AG04449 (cell line): ENCODE data around the gene FAM209B.

Experiments
- CTCF ChIA-PET: fragments of 350-600 bp; formaldehyde crosslinking; extraction: SDS; loops from one replicate; lab custom pipeline; 2021; ENCODE audit warnings: antibody characterized with exemption; lab: Yijun Ruan, JAX
- POLR2A ChIA-PET: fragments of 400-600, 350-600 bp; formaldehyde crosslinking; extraction: SDS; loops from one replicate; lab custom pipeline; 2020; ENCODE audit warnings: antibody characterized with exemption, inconsistent platforms; lab: Yijun Ruan, JAX
- DNase-seq: peaks from one replicate; pipeline ENCODE4 v3.0.0-alpha.2; 2010; ENCODE audit warnings: low read depth, low spot score
- H3K4me3 ChIP-seq: 2 replicates; pipeline ENCODE4 v1.5.1; 2011; ENCODE audit warnings: low read depth, mild to moderate bottlenecking, control low read depth, low read length
- TF ChIP-seq, protein P1 (sequence below): IDR thresholded peaks from one replicate; pipeline ENCODE4 v1.5.1; 2011; ENCODE audit warnings: mild to moderate bottlenecking, moderate library complexity, low read length, control low read depth, inconsistent platforms; ENCODE audit not compliant: insufficient read depth; ENCODE audit errors: missing control alignments

The FAM209B gene

DNA sequence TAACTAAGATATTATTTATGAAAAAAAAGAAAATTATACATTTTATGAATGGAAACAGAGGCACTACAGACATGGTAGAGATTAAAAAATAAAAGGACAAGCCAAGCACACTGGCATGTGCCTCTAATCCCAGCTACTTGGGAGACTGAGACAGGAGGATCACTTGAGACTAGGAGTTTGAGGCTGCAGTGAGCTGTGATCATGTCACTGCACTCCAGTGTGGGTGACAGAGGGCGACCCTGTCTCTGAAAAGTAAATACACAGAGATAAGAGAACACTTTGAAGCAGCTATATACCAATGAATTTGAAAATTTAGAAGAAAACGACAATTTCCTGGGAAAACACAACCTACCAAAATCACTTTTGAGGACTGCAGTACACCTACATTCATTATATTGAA is 48.7 kb downstream of the FAM209B start:
- DNase-seq, result no peak
- TF ChIP-seq, protein P1, sequence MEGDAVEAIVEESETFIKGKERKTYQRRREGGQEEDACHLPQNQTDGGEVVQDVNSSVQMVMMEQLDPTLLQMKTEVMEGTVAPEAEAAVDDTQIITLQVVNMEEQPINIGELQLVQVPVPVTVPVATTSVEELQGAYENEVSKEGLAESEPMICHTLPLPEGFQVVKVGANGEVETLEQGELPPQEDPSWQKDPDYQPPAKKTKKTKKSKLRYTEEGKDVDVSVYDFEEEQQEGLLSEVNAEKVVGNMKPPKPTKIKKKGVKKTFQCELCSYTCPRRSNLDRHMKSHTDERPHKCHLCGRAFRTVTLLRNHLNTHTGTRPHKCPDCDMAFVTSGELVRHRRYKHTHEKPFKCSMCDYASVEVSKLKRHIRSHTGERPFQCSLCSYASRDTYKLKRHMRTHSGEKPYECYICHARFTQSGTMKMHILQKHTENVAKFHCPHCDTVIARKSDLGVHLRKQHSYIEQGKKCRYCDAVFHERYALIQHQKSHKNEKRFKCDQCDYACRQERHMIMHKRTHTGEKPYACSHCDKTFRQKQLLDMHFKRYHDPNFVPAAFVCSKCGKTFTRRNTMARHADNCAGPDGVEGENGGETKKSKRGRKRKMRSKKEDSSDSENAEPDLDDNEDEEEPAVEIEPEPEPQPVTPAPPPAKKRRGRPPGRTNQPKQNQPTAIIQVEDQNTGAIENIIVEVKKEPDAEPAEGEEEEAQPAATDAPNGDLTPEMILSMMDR, result no peak
- no peak overlapping the region for H3K4me3 ChIP-seq
- ChIA-PET CTCF (no interaction called here), POLR2A (no interaction called here)

DNA sequence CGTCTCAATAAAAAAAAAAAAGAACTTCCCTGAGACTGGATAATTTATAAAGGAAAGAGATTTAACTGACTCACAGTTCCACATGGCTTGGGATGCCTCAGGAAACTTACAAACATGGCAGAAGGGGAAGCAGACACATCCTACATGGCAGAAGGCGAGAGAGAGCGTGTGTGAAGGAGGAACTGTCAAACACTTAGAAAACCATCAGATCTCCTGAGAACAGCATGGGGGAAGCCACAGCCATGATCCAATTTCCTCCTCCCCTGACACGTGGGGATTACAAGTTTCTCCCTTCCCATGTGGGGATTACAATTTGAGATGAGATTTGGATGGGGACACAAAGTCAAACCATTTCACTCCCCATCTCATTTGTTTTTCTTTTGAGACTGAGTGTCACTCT is 49.5 kb downstream of the FAM209B start:
- no peak overlapping the region for H3K4me3 ChIP-seq
- DNase-seq, result no peak
- TF ChIP-seq, protein P1, result no peak
- ChIA-PET CTCF (no interaction called here), POLR2A (no interaction called here)

DNA sequence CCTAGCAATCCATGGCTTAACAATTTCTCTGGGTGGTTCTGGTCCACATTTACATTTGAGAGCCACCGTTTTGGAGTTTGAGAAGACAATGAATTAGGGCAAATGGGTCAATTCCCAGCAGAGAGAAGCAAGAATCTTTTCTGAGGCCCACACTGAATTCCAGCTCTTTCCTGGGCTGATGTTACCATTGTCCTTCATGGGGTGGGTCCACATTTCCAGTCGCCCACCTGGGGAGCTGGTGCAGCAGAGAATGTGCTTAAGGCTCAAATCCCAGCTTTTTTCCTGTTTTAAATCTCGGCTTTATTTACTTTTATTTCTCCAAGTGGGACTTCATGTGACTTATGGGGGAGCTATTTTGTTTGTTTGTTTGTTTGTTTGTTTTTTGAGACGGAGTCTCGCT is 51.9 kb downstream of the FAM209B start:
- CTCF ChIA-PET, result interaction anchor here (1.2 kb wide), 1 partner anchor 34 kb away, joined by 3 read pairs; no protein-coding TSS in a partner anchor
- POLR2A ChIA-PET, result no interaction called here

More for the DNA sequence above, 51.9 kb downstream of the FAM209B start:
- no peak overlapping the region for H3K4me3 ChIP-seq
- TF ChIP-seq, protein P1, result no peak
- no peak for DNase-seq
